Hepatocyte (in vitro differentiated cells): ENCODE measurements around the gene TRAPPC11. TPM values are rescaled to one million over a fixed set of nuclear protein-coding genes. Genes with fewer than 3 reads are reported as not detected.

Source experiments
- DNase-seq: peaks from one replicate; pipeline ENCODE4 v3.0.0-alpha.2; 2016; ENCODE audit warnings: low spot score
- H2AFZ ChIP-seq: fragments of 200-600 bp; sonication (generic); 2 replicates; pipeline ENCODE4 v1.6.0; 2016; ENCODE audit warnings: antibody characterized with exemption, mild to moderate bottlenecking
- H3K27ac ChIP-seq: fragments of 200-600 bp; sonication (generic); 2 replicates; pipeline ENCODE4 v1.5.1; 2016; ENCODE audit warnings: mild to moderate bottlenecking
- H3K27me3 ChIP-seq: fragments of 200-600 bp; sonication (generic); 2 replicates; pipeline ENCODE4 v1.6.1; 2016
- H3K36me3 ChIP-seq: fragments of 200-600 bp; sonication (generic); replicated peaks from 2 replicates; pipeline ENCODE4 v1.5.1; 2016; ENCODE audit warnings: low read depth; ENCODE audit not compliant: insufficient read depth
- H3K4me1 ChIP-seq: fragments of 200-600 bp; sonication (generic); 2 replicates; pipeline ENCODE4 v1.5.1; 2016; ENCODE audit warnings: mild to moderate bottlenecking, moderate library complexity; ENCODE audit not compliant: insufficient read depth
- H3K4me2 ChIP-seq: fragments of 200-600 bp; sonication (generic); 2 replicates; pipeline ENCODE4 v1.6.0; 2016
- H3K4me3 ChIP-seq: fragments of 200-600 bp; sonication (generic); 2 replicates; pipeline ENCODE4 v1.5.1; 2016; ENCODE audit warnings: mild to moderate bottlenecking
- H3K79me2 ChIP-seq: fragments of 200-600 bp; sonication (generic); 2 replicates; pipeline ENCODE4 v1.6.0; 2017; ENCODE audit warnings: mild to moderate bottlenecking
- H3K9me2 ChIP-seq: fragments of 200-600 bp; sonication (generic); replicated peaks from 2 replicates; pipeline ENCODE4 v1.6.0; 2017; ENCODE audit warnings: mild to moderate bottlenecking; ENCODE audit not compliant: insufficient read depth
- H3K9me3 ChIP-seq: fragments of 200-600 bp; sonication (generic); 2 replicates; pipeline ENCODE4 v1.5.1; 2016; ENCODE audit warnings: low read depth, mild to moderate bottlenecking
- H4K20me1 ChIP-seq: fragments of 200-600 bp; sonication (generic); 2 replicates; pipeline ENCODE4 v1.6.0; 2016; ENCODE audit warnings: mild to moderate bottlenecking; ENCODE audit not compliant: insufficient read depth, poor library complexity, severe bottlenecking
- CTCF ChIP-seq: fragments of 200-600 bp; sonication (generic); IDR thresholded peaks from 2 replicates; pipeline ENCODE4 v1.5.1; 2016; ENCODE audit warnings: antibody characterized with exemption, mild to moderate bottlenecking; ENCODE audit not compliant: poor library complexity
- EZH2 ChIP-seq: fragments of 200-600 bp; sonication (generic); IDR thresholded peaks from 2 replicates; pipeline ENCODE4 v1.6.1; 2016; ENCODE audit warnings: antibody characterized with exemption, mild to moderate bottlenecking, borderline replicate concordance
- EZH2phosphoT487 ChIP-seq: fragments of 200-600 bp; sonication (generic); IDR thresholded peaks from one replicate; pipeline ENCODE4 v1.6.1; 2018; ENCODE audit warnings: antibody characterized with exemption, mild to moderate bottlenecking, low read depth, moderate library complexity; ENCODE audit not compliant: unreplicated experiment, severe bottlenecking
- WGBS: methylation state at CpG from one replicate; pipeline ENCODE4 v1.1.6; 2016; ENCODE audit warnings: low lambda C conversion rate; ENCODE audit errors: missing lambda C conversion rate; 5-methylcytosine and 5-hydroxymethylcytosine counted together
- polyA plus RNA-seq: library from polyadenylated mRNA; unstranded; fragments of >200 nt; fragmentation: Nextera tagmentation; extraction: Ambion mirVana; gene quantifications from 2 replicates; pipeline ENCODE4 v1.2.1, GENCODE V29; 2016
- total RNA-seq: library from RNA; depleted of rRNA; stranded (reverse); fragments of >200 nt; gene quantifications from 2 replicates; pipeline ENCODE4 v1.2.3, GENCODE V29; 2014

The TRAPPC11 gene
- total and polyA plus RNA-seq, 2 experiments from 2014 or later: 13.8 to 29.0 TPM

GRCh38 chr4:183633476-183634400, 25.4 kb upstream of the TRAPPC11 start:
- WGBS: 83% methylated on average over 11 of the region's 11 CpGs
- Histone ChIP-seq H2AFZ (no peak overlapping the region), H3K4me3 (no peak overlapping the region), H3K79me2 (no peaks in the 10 kb centered on the region), H3K27me3 (no peaks in the 10 kb centered on the region), H3K9me2 (no peaks in the 10 kb centered on the region), H3K4me1 (no peaks in the 10 kb centered on the region), H4K20me1 (no peaks in the 10 kb centered on the region), H3K27ac (no peak overlapping the region), H3K36me3 (no peaks in the 10 kb centered on the region), H3K4me2 (no peak overlapping the region), H3K9me3 (no peaks in the 10 kb centered on the region)
- TF ChIP-seq CTCF (no peak), EZH2phosphoT487 (no peak), EZH2 (no peak)
- DNase-seq: no peak

GRCh38 chr4:183635321-183635720, 23.8 kb upstream of the TRAPPC11 start:
- Histone ChIP-seq H3K4me1 (no peaks in the 10 kb centered on the region), H2AFZ (no peak overlapping the region), H3K9me3 (no peaks in the 10 kb centered on the region), H3K36me3 (no peaks in the 10 kb centered on the region), H3K27me3 (no peaks in the 10 kb centered on the region), H3K27ac (no peak overlapping the region), H3K79me2 (no peaks in the 10 kb centered on the region), H3K4me2 (no peak overlapping the region), H3K9me2 (no peaks in the 10 kb centered on the region), H3K4me3 (no peak overlapping the region), H4K20me1 (no peaks in the 10 kb centered on the region)
- DNase-seq: no peak
- TF ChIP-seq EZH2 (no peak), CTCF (no peak), EZH2phosphoT487 (no peak)
- WGBS: 77% methylated on average over 10 of the region's 10 CpGs

GRCh38 chr4:183635741-183636140, 23.4 kb upstream of the TRAPPC11 start:
- TF ChIP-seq EZH2 (no peak), CTCF (no peak), EZH2phosphoT487 (no peak)
- Histone ChIP-seq H2AFZ (no peak overlapping the region), H3K4me3 (no peak overlapping the region), H3K27ac (no peak overlapping the region), H3K4me2 (no peak overlapping the region), H4K20me1 (no peaks in the 10 kb centered on the region), H3K4me1 (no peaks in the 10 kb centered on the region), H3K9me2 (no peaks in the 10 kb centered on the region), H3K36me3 (no peaks in the 10 kb centered on the region), H3K9me3 (no peaks in the 10 kb centered on the region), H3K27me3 (no peaks in the 10 kb centered on the region), H3K79me2 (no peaks in the 10 kb centered on the region)
- 87% methylated on average over 5 of the region's 5 CpGs for WGBS
- no peak for DNase-seq
